Testis (tissue), 3 donors: Measurements from ENCODE around the gene TBC1D7. TPM values are rescaled to one million over a fixed set of nuclear protein-coding genes. Genes with fewer than 3 reads are reported as not detected.

Experiments used
- DNase-seq: peaks from one replicate; pipeline ENCODE4 v3.0.0-alpha.2; 2019
- H3K27ac ChIP-seq, 2 donors: fragments of 200-600 bp; sonication (generic); one replicate each; pipeline ENCODE4 v1.5.1; 2019
- H3K27me3 ChIP-seq: fragments of 200-600 bp; sonication (generic); one replicate; pipeline ENCODE4 v1.5.1; 2019
- H3K36me3 ChIP-seq: fragments of 200-600 bp; sonication (generic); one replicate; pipeline ENCODE4 v1.5.1; 2017; ENCODE audit warnings: low read depth; ENCODE audit errors: missing control alignments
- H3K4me1 ChIP-seq: fragments of 200-600 bp; sonication (generic); one replicate; pipeline ENCODE4 v1.5.1; 2019
- H3K4me3 ChIP-seq, 2 donors: fragments of 200-600 bp; sonication (generic); one replicate each; pipeline ENCODE4 v1.5.1; 2017 to 2019
- H3K9me3 ChIP-seq: fragments of 200-600 bp; sonication (generic); one replicate; pipeline ENCODE4 v1.5.1; 2017
- CTCF ChIP-seq, 3 experiments: fragments of 450-650 bp in 2 of 3; fragments of 200-600 bp in 1 of 3; sonication (generic) in 1 of 3; IDR thresholded peaks; one replicate each; pipeline ENCODE4 v1.5.1; 2016 to 2019; ENCODE audit warnings: antibody characterized with exemption in 3 of 3, mild to moderate bottlenecking in 2 of 3, moderate library complexity in 1 of 3
- POLR2A ChIP-seq: fragments of 450-650 bp; IDR thresholded peaks from one replicate; pipeline ENCODE4 v1.6.1; 2017; ENCODE audit warnings: antibody characterized with exemption, mild to moderate bottlenecking, moderate library complexity
- WGBS, 2 donors: methylation state at CpG; one replicate each; pipeline ENCODE4 v1.1.5; 2018; 5-methylcytosine and 5-hydroxymethylcytosine counted together
- intact Hi-C: fragments of 100-400 bp; cut with DNase I; formaldehyde crosslinking; loops from one replicate; pipeline ENCODE4 v1.15.1; 2023; ENCODE audit warnings: low total_unique reads
- polyA plus RNA-seq: library from polyadenylated mRNA; stranded (reverse); fragments of 350-450 nt; fragmentation: Illumina TruSeq; extraction: RNeasy Lipid Tissue Mini Kit (QIAGEN cat#74804); gene quantifications from one replicate; pipeline ENCODE4 v1.2.3, GENCODE V29; 2014; ENCODE audit warnings: low read depth, low replicate concordance; ENCODE audit not compliant: insufficient read depth
- total RNA-seq, 2 donors: library from RNA; depleted of rRNA; stranded (reverse); fragments of >200 nt; gene quantifications; one replicate each; pipeline ENCODE4 v1.2.3, GENCODE V29; 2016

Gene TBC1D7
- total and polyA plus RNA-seq, 3 donors from 2014 or later, result 24.2 to 48.0 (median 28.0) TPM

GRCh38 chr6:13280254-13280653 is 48.1 kb downstream of the TBC1D7 start:
- no peaks in the 10 kb centered on the region for H3K36me3 ChIP-seq
- TF ChIP-seq CTCF (IDR thresholded peaks at IDR 0.05) (no peak), POLR2A (no peak)
- intact Hi-C loops, result no loop called here

GRCh38 chr6:13278991-13279390 is 49.3 kb downstream of the TBC1D7 start:
- 65% methylated on average over 4 of the region's 4 CpGs for WGBS, 2 donors

More at GRCh38 chr6:13280254-13280653, 48.1 kb downstream of the TBC1D7 start:
- WGBS, 2 donors, result 70 to 73% methylated on average over 4 of the region's 4 CpGs
- no peaks in the 10 kb centered on the region for H3K9me3 ChIP-seq
- DNase-seq, result no peak
- H3K27ac ChIP-seq, result no peak overlapping the region
- no peaks in the 10 kb centered on the region for H3K27me3 ChIP-seq
- no peaks in the 10 kb centered on the region for H3K4me1 ChIP-seq
- no peak overlapping the region for H3K4me3 ChIP-seq

GRCh38 chr6:13278164-13278563 is 50.2 kb downstream of the TBC1D7 start:
- H3K36me3 ChIP-seq, result no peaks in the 10 kb centered on the region
- no peak overlapping the region for H3K4me3 ChIP-seq
- no peak for DNase-seq
- TF ChIP-seq CTCF (IDR thresholded peaks at IDR 0.05) (no peak), POLR2A (no peak)
- no peaks in the 10 kb centered on the region for H3K27me3 ChIP-seq
- no peaks in the 10 kb centered on the region for H3K4me1 ChIP-seq
- H3K9me3 ChIP-seq, result no peaks in the 10 kb centered on the region
- 81 to 88% methylated on average over 3 of the region's 3 CpGs for WGBS, 2 donors
- intact Hi-C loops, result no loop called here
- H3K27ac ChIP-seq, result no peak overlapping the region

More at GRCh38 chr6:13278991-13279390, 49.3 kb downstream of the TBC1D7 start:
- Histone ChIP-seq H3K27me3 (no peaks in the 10 kb centered on the region), H3K4me1 (no peaks in the 10 kb centered on the region), H3K27ac (no peak overlapping the region), H3K9me3 (no peaks in the 10 kb centered on the region), H3K4me3 (no peak overlapping the region), H3K36me3 (no peaks in the 10 kb centered on the region)
- TF ChIP-seq CTCF (IDR thresholded peaks at IDR 0.05), result no peak
- no peak for TF ChIP-seq POLR2A
- intact Hi-C loops, result no loop called here
- DNase-seq, result no peak

- WGBS, 2 donors, result 71 to 96% methylated on average over 1 to 2 of the region's 2 CpGs
- Histone ChIP-seq H3K4me1 (no peaks in the 10 kb centered on the region), H3K27ac (no peak overlapping the region), H3K27me3 (no peaks in the 10 kb centered on the region), H3K36me3 (no peaks in the 10 kb centered on the region), H3K9me3 (no peaks in the 10 kb centered on the region), H3K4me3 (no peak overlapping the region)
- intact Hi-C loops, result no loop called here
- TF ChIP-seq POLR2A, result no peak
- TF ChIP-seq CTCF (IDR thresholded peaks at IDR 0.05), result no peak
- no peak for DNase-seq
Measured at GRCh38 chr6:13277231-13277630, 51.1 kb downstream of the TBC1D7 start.

GRCh38 chr6:13275435-13275989 is 52.8 kb downstream of the TBC1D7 start:
- H3K9me3 ChIP-seq, result no peaks in the 10 kb centered on the region
- DNase-seq, result no peak
- no peak overlapping the region for H3K4me3 ChIP-seq
- no peaks in the 10 kb centered on the region for H3K27me3 ChIP-seq
- intact Hi-C loops, result no loop called here
- H3K36me3 ChIP-seq, result no peaks in the 10 kb centered on the region
- WGBS, 2 donors, result 77 to 84% methylated on average over 8 of the region's 8 CpGs
- H3K27ac ChIP-seq, result no peak overlapping the region
- H3K4me1 ChIP-seq, result no peaks in the 10 kb centered on the region
- TF ChIP-seq CTCF (IDR thresholded peaks at IDR 0.05), result no peak
- no peak for TF ChIP-seq POLR2A
